ENCODE data around the gene ARHGEF17.

The ARHGEF17 gene

DNA sequence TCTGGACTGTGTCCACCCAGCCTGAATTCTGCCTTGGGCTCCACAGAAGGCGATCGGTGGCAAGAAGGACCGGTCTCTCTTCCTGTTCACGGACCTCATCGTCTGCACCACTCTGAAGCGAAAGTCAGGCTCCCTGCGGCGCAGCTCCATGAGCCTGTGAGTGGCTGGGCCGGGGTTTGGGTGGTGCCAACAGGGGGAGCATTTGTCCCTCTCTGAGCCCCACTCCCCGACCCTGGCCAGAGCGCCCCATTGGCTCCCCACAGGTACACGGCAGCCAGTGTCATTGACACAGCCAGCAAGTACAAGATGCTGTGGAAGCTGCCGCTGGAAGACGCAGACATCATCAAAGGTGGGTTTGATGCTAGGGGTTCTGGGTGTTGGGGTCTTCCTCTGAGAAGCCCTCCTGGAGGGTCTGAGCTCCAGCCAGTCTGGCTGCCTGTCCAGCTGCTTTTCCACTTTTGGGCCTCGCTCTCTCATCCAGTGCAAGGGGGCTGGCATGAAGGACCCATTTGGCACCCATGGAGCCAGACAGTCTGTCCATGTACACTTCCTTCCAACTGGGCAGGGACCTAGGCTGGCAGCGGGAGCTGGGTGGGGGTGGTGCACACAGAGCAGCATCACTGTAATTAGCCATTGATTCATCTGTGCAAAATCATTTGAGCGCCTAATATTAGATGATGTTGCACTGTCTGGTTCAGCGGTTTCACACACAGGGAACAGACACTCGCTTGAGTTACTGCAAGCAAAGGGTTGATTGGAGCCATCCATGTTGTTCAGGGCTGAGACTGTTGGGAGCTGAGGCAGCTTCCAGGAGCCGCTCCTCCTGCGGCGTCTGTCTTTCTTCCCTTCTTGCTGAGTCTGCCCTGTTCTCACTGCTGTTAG lies 49.1 kb downstream of the ARHGEF17 start:
- no peaks in the 10 kb centered on the region for H3K9me3 Mint-ChIP-seq
- H3K4me3 Mint-ChIP-seq, result no peak overlapping the region
- H3K4me1 Mint-ChIP-seq, result no peaks in the 10 kb centered on the region
- TF ChIP-seq CTCF (IDR thresholded peaks at IDR 0.05; ENCODE audit: unreplicated experiment in 3 of 3), result no peak
- no peaks in the 10 kb centered on the region for H3K27me3 Mint-ChIP-seq (ENCODE audit: low read depth)
- no peak overlapping the region for H3K27ac Mint-ChIP-seq
- H3K36me3 Mint-ChIP-seq (ENCODE audit: low read depth), result peaks cover 43% of the 10 kb centered on the region

- H3K27ac Mint-ChIP-seq, result no peak overlapping the region
- no peak for TF ChIP-seq CTCF (IDR thresholded peaks at IDR 0.05; ENCODE audit: unreplicated experiment in 3 of 3)
- no peaks in the 10 kb centered on the region for H3K9me3 Mint-ChIP-seq
- H3K4me3 Mint-ChIP-seq, result no peak overlapping the region
- H3K27me3 Mint-ChIP-seq (ENCODE audit: low read depth), result no peaks in the 10 kb centered on the region
- no peaks in the 10 kb centered on the region for H3K4me1 Mint-ChIP-seq
- peaks cover 45% of the 10 kb centered on the region for H3K36me3 Mint-ChIP-seq (ENCODE audit: low read depth)
Measured at GRCh38 chr11:73358071-73358470, 50.0 kb downstream of the ARHGEF17 start.

- H3K27me3 Mint-ChIP-seq (ENCODE audit: low read depth), result no peaks in the 10 kb centered on the region
- peaks cover 47% of the 10 kb centered on the region for H3K36me3 Mint-ChIP-seq (ENCODE audit: low read depth)
- H3K4me1 Mint-ChIP-seq, result no peaks in the 10 kb centered on the region
- H3K4me3 Mint-ChIP-seq, result no peak overlapping the region
- H3K27ac Mint-ChIP-seq, result no peak overlapping the region
- TF ChIP-seq CTCF (IDR thresholded peaks at IDR 0.05; ENCODE audit: unreplicated experiment in 3 of 3), result no peak
- H3K9me3 Mint-ChIP-seq, result no peaks in the 10 kb centered on the region
Measured at GRCh38 chr11:73359341-73359740, 51.3 kb downstream of the ARHGEF17 start.

GRCh38 chr11:73359930-73360742 lies 52.1 kb downstream of the ARHGEF17 start:
- Mint-ChIP-seq H3K9me3 (no peaks in the 10 kb centered on the region), H3K36me3 (ENCODE audit: low read depth) (peaks cover 45% of the 10 kb centered on the region), H3K4me3 (no peak overlapping the region), H3K4me1 (no peaks in the 10 kb centered on the region), H3K27me3 (ENCODE audit: low read depth) (no peaks in the 10 kb centered on the region), H3K27ac (no peak overlapping the region)
- TF ChIP-seq CTCF (IDR thresholded peaks at IDR 0.05; ENCODE audit: unreplicated experiment in 3 of 3), result peak; percentile 19 to 35 (median 31)

- Mint-ChIP-seq H3K4me1 (no peaks in the 10 kb centered on the region), H3K27me3 (ENCODE audit: low read depth) (no peaks in the 10 kb centered on the region), H3K36me3 (ENCODE audit: low read depth) (peaks cover 48% of the 10 kb centered on the region), H3K4me3 (no peak overlapping the region), H3K9me3 (no peaks in the 10 kb centered on the region), H3K27ac (no peak overlapping the region)
- TF ChIP-seq CTCF (IDR thresholded peaks at IDR 0.05; ENCODE audit: unreplicated experiment in 3 of 3), result peak in 1 of 3 experiments; percentile 1
Measured at GRCh38 chr11:73360743-73361369, 52.8 kb downstream of the ARHGEF17 start.

Data from nephron (organoid).